DMS114 treated with DMSO at 0.1 percent for 48 hours (cell line): ENCODE data around the gene FANCL.
"Not testable (repeated sequence)": the region's sequence is repeated elsewhere in the genome, so short reads cannot be mapped to it uniquely, and the experiment has no call there.

Experiments used
- DNase-seq: peaks from one replicate; lab custom pipeline; 2025; ENCODE audit not compliant: unreplicated experiment; lab: John Stamatoyannopoulos, UW

Gene FANCL

DNA sequence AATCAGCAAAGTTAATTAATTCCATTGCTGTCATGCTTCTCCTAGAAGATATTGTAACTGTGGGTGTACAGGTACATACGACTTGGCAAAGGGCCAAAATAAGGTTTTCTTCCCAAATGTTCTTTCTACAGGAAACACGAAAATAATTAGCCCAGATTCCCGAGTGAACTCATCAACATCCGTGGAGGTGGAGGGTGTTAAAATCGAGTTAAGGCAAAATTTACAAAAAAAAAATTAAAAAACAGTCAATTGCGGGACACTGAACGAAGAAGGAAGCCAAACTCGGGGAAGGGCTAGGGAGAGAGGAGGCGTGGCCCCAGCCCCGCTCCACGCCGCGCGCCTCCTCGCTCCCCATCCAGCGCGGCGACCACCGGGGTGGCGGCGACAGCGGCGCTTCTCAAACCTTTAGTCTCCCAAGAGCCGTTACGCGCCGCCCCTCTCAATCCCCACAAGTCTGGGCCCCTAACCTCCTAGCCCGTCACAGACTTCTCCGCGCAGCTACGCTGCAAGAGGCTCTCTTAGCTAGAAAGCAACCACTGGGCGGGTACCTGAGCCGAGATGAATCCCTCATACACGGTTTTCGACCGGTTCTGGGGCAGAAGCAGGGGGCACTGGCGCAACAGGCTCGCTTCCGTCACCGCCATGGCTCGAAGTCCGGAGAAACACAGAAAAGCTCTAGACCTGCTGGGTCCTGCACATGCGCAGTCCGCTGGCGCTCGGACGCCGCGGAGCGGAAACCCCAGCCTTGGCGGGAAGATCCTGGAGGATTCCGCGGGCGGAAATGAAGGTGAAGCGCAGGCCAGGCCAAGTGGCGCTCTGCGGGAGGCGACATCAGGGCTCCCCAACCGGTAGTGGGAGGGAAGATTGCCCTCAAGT, at the start of gene FANCL:
Gene FANCL (minus strand): TSS at position 656 of the 876 bp plus-strand sequence. CDS start 12 bp downstream, at position 644.
- peak; percentile 80 for DNase-seq

DNA sequence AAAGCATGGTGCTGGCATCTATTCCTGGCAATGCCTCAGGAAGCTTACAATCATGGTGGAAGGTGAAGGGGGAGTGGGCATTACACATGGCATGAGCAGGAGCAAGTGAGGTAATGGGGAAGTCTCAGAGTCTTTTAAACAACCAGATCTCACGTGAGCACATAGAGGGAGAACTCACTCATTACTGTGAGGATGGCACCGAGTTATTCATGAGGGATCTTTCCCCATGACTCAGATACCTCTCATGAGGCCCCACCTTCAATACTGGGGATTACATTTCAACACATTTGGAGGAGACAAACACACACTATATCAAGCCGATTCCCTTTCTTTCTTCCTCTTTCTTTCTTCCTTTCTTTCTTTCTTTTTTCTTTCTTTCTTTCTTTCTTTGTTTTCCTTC, 47.9 kb upstream of the FANCL start:
- DNase-seq, result no peak

DNA sequence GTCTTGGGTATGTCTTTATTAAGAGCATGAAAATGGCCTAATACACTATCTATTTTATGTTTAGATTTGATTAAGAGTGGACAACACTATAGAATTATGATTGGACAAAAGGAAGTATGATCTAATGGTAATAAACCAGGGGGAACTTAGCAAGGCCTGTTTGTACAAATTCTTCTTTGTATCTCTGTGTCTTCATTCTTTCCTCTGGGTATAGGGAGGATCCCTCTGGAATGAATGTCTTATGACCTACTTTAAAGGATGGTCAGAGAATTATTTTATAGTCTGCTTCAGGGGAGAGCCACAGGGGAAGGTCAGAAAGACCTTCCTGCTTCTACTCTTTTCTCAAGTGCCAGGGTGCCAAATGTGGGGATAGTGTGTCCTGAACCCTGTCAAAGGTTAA, 42.8 kb upstream of the FANCL start:
- no peak for DNase-seq

DNA sequence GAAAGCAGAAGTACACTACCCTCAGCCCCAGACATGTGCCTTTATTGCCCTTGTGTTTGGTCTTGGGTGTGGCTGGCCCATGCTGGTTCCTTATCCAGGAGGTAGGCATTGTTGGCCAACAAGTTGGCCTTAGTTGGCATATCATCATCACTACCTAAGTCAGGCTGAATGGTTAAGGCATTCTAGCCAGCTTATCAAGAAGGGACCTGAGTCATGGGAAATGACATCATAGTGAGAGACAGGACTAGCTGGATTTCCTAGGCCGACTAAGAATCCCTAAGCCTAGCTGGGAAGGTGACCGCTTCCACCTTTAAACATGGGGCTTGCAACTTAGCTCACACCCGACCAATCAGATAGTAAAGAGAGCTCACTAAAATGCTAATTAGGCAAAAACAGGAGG, 34.0 kb upstream of the FANCL start:
- DNase-seq, result not testable (repeated sequence)

DNA sequence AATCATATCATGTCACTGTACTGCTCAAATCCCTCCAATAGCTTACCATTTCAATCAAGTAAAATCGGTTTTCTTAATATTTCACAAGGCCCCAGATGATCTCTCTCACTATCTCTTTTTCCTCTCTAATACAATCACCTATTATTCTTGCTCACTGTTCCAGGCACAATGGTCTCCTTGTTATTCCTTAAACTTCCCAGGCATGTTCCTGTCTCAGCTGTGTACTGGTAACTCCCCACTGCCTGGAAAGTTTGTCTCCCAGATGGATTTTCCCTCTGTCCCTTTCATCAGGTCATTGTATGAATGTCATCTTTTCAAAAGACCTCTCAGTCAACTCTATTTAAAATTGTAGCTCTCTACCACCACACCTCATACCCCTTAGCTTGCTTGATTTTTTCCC, 30.7 kb upstream of the FANCL start:
- DNase-seq, result no peak

DNA sequence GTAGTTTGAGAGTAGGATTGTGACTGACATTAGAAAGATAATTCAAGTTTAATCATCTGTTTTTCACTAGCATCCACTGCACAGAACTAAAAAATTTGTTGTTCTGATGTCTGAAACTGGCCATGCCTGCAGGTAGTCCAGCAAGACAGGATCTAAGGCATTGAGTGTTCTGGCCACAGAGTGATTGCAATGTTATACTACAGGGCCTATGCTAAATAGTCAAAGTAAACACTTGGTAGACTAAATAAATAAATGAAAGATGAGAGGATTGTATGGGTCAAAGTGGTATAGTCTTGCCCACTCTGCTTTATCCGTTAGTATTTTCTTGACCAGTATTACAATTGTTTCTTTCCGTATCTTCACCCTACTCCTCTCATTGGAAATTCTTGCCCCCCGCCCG, 27.6 kb upstream of the FANCL start:
- no peak for DNase-seq

DNA sequence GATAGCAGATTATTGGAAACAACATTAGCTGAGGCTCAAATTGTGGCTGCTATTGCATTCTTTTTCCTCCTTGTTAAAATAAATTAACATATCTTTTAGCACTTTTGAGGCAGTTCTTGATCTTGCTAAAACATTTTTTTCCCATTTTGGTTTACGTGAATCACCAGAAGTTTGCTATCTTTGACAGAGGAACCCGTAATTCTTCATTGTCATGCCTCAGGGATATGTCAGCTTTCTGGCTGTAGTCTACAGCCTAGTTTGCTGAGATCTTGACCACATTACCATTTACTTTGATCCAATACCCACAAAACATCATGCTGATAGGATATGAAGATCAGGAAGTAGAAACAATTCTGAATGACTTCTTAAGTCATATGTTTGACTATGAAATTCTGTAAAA, 25.1 kb upstream of the FANCL start:
- no peak for DNase-seq

DNA sequence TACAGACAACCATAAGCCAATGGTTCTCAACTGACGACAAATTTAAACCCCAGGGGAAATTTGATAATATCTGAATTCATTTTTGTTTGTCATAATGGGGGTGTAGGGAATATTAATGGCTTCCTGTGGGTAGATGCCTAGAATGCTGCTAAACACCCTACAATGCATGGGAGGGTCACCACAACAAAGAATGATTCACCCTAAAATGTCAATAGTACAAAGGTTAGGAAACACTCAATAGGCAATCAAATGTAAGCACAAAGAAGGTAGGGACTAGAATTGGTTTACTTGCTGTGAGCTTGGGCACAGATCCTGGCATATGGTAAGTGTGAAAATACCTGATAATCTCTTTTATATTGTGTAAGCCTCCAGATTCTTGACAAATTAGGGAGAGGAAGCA, 20.1 kb upstream of the FANCL start:
- no peak for DNase-seq

DNA sequence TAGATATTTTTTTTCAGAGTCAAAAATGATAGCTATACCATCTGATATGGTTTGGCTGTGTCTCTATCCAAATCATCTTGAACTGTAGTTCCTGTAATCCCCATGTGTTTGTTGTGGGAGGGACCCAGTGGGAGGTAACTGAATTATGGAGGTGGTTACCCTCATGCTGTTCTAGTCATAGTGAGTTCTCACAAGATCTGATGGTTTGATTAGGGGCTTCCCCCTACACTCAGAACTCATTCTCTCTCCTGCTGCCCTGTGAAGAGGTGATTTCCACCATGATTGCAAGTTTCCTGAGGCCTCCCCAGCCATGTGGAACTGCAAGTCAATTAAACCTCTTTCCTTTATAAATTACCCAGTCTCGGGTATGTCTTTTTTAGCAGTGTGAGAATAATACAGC, 17.3 kb upstream of the FANCL start:
- not testable (repeated sequence) for DNase-seq

DNA sequence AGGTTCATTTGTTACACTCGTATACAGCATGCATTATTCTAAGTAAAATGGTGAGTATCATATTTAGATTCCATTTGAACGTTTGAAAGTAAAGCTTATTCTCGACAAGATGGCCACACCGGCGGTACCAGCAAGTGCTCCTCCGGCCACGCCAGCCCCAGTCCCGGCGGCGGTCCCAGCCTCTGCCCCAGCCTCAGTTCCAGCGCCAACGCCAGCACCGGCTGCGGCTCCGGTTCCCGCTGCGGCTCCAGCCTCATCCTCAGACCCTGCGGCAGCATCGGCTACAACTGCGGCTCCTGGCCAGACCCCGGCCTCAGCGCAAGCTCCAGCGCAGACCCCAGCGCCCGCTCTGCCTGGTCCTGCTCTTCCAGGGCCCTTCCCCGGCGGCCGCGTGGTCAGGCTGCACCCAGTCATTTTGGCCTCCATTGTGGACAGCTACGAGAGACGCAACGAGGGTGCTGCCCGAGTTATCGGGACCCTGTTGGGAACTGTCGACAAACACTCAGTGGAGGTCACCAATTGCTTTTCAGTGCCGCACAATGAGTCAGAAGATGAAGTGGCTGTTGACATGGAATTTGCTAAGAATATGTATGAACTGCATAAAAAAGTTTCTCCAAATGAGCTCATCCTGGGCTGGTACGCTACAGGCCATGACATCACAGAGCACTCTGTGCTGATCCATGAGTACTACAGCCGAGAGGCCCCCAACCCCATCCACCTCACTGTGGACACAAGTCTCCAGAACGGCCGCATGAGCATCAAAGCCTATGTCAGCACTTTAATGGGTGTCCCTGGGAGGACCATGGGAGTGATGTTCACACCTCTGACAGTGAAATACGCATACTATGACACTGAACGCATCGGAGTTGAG, 10.4 kb upstream of the FANCL start:
- DNase-seq, result not testable (repeated sequence)

DNA sequence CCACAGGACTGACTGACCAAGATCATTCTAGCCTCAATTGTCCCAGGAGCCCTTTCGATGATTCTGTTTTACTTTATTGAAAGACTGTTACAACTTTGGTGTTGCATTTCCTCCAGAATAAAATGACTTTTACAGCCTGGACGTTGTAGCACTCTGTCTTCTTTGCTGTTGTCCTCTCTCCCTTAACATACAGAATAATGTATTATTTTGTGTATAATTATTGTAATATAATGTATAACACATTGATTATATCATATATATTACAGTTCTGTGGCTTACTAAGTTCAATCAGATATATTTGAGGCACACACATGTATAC, 380 bp upstream of the FANCL start:
- no peak for DNase-seq

DNA sequence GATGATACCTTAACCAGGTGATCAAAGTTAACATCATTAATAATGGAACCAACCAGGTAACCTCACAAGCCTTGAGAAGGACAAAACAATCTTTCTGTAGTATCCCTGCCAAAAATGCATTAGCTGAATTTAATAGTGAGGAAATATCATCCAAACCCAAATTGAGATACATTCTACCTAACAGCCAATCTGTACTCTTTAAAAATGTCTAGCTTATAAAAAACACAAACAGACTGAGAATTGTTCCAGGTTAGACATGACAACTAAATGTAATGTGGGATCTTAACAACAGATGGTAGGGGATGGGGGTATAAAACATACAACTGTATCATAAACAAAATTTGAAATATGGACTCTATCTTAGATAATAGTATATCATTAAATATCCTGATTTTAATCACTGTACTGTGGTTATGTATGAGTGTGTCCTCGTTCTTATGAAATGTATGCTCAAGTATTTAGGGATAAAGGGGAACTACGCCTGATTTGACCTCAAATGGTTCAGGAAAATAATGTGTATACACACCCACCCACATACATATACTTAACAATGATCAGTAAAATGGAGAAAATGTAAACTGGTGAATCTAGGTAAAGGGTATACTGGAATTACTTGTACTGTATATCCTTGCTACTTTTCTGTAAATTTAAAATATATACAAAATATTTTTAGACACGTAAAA, 1.7 kb downstream of the FANCL start:
- DNase-seq, result no peak

DNA sequence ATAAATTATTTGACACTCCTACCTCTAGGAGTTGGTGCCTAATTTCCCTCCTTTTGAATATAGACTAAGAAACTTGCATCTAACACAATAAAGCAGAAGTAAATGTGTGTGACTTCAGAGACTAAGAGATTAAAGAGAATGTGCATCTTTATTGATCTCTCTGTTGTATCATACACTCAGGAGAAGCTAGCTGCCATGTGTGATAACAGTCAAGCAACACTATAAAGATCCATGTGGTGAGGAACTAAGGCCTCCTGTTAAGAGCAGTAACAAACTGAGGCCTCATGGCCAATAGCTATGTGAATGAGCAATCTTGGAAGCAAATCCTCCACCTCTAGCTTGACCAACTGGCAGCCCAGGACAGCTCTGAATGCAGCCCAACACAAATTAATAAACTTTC, 3.4 kb downstream of the FANCL start:
- no peak for DNase-seq

DNA sequence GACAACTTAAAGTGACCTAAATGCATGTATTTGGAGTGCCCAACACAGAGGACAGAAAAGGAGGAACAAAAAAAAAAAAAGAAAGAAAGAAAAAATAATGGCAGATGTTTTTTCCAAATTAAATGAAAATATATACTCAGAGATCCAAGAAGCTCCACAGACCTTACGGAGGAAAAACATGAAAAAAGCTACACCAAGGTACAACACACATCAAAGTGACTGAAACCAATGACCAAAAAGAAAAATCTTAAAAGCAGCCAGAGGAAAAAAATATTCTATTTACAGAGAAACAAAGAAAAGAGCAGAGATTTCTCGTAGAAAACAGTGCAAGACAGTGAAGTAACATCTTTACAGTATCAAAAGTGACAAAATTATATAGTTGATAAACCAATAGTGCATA, 5.1 kb downstream of the FANCL start:
- no peak for DNase-seq

DNA sequence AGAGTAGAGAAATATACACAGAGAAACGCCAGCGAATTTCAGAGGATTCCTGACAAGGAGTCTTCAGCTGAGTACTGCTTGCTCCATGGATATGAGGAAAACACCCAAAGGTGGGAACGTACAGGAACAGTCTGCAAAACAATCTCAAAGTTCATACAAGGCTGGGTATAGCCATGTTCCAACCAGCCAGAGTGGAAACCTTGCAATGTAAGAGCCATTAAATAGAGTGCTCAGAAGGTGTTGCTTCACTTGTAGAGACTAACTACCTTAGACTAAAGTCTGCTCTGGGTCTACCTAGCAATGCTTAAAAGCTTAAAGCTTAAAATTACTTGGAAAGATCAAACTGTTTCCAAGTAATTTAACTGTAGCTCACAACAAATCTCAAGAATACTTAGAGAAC, 6.0 kb downstream of the FANCL start:
- no peak for DNase-seq

DNA sequence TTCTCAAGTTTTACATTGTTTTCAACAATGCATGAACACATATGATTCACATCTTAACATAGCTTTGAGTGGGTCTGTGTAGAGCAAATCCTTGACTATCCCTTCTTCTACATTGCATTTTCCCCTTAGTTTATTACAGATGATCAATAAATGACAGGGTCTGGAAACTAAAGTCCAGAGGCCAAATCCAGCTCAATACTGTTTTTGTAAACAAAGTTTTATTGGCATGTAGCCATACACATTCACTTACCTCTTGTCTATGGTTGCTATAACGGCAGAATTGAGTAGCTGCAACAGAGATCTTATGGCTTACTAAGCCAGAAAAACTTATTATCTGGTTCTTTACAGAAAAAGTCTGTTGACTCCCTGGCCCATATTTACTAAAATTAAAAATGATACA, 12.8 kb downstream of the FANCL start:
- no peak for DNase-seq

DNA sequence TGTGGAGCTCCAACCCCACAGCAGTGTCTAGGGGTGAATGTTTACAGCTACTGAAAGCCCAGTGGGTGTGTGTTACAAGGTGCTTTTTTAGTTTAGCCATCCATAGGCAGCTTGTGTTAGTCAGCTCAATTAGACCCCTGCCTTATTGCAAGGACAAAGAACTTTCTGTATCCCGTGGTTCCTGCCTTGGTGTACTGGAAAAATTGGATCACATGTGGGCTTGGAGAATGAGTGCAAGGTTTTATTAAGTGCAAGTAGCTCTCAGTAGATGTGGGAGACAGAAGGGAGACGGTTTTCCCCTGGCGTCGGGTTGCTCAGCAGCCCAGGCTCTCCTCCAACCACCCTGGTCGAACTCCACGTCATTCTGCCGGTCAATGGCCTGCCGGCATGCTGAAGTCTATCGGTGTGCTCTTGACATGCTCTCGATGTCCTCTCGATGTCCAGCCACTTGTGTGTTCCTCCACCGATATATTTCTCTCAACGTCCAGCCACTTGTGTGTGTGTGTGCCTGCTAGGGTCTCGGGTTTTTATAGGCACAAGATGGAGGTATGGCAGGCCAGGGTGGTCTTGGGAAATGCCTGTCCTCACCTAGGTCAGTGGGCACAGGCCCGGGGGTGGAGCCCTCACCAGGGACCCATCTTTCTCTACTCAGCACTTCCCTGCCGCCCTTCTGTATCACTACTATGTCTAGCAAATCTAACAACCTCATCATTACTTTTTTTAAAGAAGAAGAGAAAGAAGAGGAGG, 13.8 kb downstream of the FANCL start:
- no peak for DNase-seq

DNA sequence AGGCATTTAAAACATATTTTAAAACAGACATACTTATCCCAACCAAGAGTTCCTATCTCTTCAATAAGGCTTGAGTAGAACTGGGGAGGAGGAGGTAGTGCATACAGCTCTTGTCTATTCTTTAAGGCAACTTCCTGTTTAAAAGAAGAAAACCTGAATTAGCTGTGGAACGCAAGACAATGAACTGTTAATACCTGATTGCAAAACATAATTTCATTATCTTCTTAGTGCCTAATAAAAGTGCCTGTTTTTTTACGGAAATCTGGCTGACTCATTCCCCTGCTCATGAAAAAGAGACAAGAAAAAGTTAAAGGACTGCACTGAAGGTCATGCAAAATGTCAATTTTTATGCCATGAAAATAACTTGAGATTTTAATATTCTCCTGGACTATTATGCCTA, 19.2 kb downstream of the FANCL start:
- no peak for DNase-seq

DNA sequence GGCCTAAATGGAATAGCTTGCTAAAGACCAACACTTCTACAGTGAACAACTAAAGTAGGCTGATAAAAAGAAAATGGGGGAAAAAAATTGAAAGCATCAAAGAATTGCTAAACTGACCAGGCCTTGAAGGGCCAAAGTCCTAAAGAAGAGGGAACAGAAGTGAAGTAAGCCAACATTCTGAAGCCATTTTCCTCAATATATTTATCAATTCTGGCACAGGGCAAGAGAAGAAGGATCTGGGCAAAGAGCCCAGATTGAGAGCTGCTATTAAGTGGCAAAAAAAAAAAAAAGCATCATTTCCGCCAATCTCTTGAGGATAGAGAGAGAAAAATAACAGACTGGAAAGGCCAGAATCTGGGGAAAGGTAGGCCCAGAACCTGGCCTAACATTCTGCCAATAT, 25.7 kb downstream of the FANCL start:
- DNase-seq, result no peak

DNA sequence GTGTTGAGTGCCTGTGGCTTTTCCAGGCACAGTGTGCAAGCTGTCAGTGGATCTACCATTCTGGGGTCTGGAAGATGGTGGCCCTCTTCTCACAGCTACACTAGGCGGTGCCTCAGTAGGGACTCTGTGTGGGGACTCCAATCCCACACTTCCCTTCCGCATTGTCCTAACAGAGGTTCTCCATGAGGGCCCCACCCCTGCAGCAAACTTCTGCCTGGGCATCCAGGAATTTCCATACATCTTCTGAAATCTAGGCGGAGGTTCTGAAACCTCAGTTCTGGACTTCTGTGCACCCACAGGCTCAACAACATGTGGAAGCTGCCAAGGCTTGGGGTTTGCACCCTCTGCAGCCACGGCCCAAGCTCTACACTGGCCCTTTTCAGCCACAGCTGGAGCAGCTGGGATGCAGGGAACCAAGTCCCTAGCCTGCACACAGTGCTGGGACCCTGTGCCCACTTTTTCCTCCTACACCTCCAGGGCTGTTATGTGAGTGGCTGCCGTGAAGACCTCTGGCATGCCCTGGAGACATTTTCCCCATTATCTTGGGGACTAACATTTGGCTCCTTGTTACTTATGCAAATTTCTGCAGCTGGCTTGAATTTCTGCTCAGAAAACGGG, 30.1 kb downstream of the FANCL start:
- not testable (repeated sequence) for DNase-seq

DNA sequence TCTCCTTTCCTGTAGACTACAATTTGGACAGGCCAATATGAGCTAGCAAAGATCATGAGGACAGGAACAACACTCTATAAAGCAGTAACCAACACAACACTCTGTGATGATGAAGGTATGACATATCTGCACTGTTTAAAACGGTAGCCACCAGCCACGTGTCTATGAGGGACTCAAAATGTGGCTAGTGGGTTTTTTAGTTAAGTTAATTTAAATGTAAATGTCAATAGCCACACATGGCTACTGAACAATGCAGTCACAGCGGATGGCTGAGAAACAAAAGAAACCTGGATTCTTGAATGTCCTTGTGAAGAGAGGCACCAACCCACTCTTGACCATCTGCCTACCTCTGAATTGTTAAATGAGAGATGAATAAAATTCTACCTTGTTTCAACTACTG, 33.9 kb downstream of the FANCL start:
- DNase-seq, result no peak
